HepG2 (cell line): ENCODE results near the gene MIF4GD. TPM values are rescaled to one million over a fixed set of nuclear protein-coding genes. Genes with fewer than 3 reads are reported as not detected.

Source experiments
- FOXK2 ChIP-seq: fragments of 450-650 bp; IDR thresholded peaks from 2 replicates; pipeline ENCODE4 v1.6.1; 2016
- HNRNPL ChIP-seq: fragments of 200-400 bp; formaldehyde crosslinking; IDR thresholded peaks from 2 replicates; pipeline ENCODE4 v1.6.1; 2017; ENCODE audit warnings: mild to moderate bottlenecking, low read depth, low read length
- MBD4 ChIP-seq: IDR thresholded peaks from 2 replicates; pipeline ENCODE4 v1.6.1; 2012; ENCODE audit warnings: low read length, inconsistent platforms, borderline replicate concordance
- SIX4 ChIP-seq: sonication (generic); formaldehyde crosslinking; IDR thresholded peaks from 2 replicates; pipeline ENCODE4 v1.4.0; 2020; ENCODE audit warnings: missing genetic modification reagents
- TCF7 ChIP-seq: sonication (generic); IDR thresholded peaks from 2 replicates; pipeline ENCODE4 v1.6.1; 2016; ENCODE audit warnings: antibody characterized with exemption, low read depth
- WIZ ChIP-seq: sonication (generic); formaldehyde crosslinking; IDR thresholded peaks from 2 replicates; pipeline ENCODE4 v1.5.1; 2020; ENCODE audit warnings: mild to moderate bottlenecking, missing genetic modification reagents
- ZNF20 ChIP-seq: sonication (generic); formaldehyde crosslinking; IDR thresholded peaks from 2 replicates; pipeline ENCODE4 v1.4.0; 2020; ENCODE audit warnings: mild to moderate bottlenecking, moderate library complexity, missing genetic modification reagents
- ZNF383 ChIP-seq: sonication (generic); formaldehyde crosslinking; IDR thresholded peaks from 2 replicates; pipeline ENCODE4 v1.4.0; 2020; ENCODE audit warnings: missing genetic modification reagents, mild to moderate bottlenecking, borderline replicate concordance
- ZNF850 ChIP-seq: sonication (generic); formaldehyde crosslinking; conservative IDR thresholded peaks from 2 replicates; pipeline ENCODE4 v1.9.0; 2021; ENCODE audit warnings: mild to moderate bottlenecking, missing genetic modification reagents
- polyA plus RNA-seq, 8 experiments: library from polyadenylated mRNA; depleted of rRNA in 3 of 8; stranded (reverse) in 7 of 8; unstranded in 1 of 8; fragments of >200 nt; fragmentation: Illumina TruSeq in 4 of 8; extraction: Trizol in 4 of 8; gene quantifications; 2 replicates each; pipeline versions ENCODE4 v1.2.1 to v1.2.3, GENCODE V29; 2011 to 2016; ENCODE audit warnings: low read depth in 4 of 8, missing spikeins in 1 of 8, mixed read lengths in 1 of 8; ENCODE audit not compliant: insufficient read depth in 1 of 8
- total RNA-seq, 5 experiments: library from RNA; depleted of rRNA; stranded (reverse); fragments of >200 nt; fragmentation: Illumina TruSeq; extraction: Trizol; gene quantifications; 2 replicates each; pipeline ENCODE4 v1.2.3, GENCODE V29; 2016; ENCODE audit warnings: low read depth in 1 of 5
- TF ChIP-seq, protein P1 (sequence below): sonication (generic); formaldehyde crosslinking; IDR thresholded peaks from one replicate; pipeline ENCODE4 v1.5.1; 2020; ENCODE audit warnings: mild to moderate bottlenecking, missing genetic modification reagents; ENCODE audit errors: not compliant biosample characterization
- TF ChIP-seq, protein P2 (sequence below): fragments of 450-650 bp; IDR thresholded peaks from 2 replicates; pipeline ENCODE4 v1.6.1; 2017
- TF ChIP-seq, protein P3 (sequence below): sonication (generic); formaldehyde crosslinking; IDR thresholded peaks from 2 replicates; pipeline ENCODE4 v1.8.0; 2022; ENCODE audit warnings: mild to moderate bottlenecking, missing genetic modification reagents
- TF ChIP-seq, protein P4 (sequence below): sonication (generic); formaldehyde crosslinking; IDR thresholded peaks from 2 replicates; pipeline ENCODE4 v1.4.0; 2020; ENCODE audit warnings: mild to moderate bottlenecking, missing genetic modification reagents, borderline replicate concordance
- TF ChIP-seq, protein P5 (sequence below): sonication (generic); formaldehyde crosslinking; IDR thresholded peaks from 2 replicates; pipeline ENCODE4 v1.4.0; 2020; ENCODE audit warnings: missing genetic modification reagents, low read depth, mild to moderate bottlenecking, borderline replicate concordance

Gene MIF4GD
- total and polyA plus RNA-seq, 2 of the 13 experiments (the other 11 are each of a cell fraction or from before 2014, with no cell fraction given), result 14.0 to 28.0 TPM

DNA sequence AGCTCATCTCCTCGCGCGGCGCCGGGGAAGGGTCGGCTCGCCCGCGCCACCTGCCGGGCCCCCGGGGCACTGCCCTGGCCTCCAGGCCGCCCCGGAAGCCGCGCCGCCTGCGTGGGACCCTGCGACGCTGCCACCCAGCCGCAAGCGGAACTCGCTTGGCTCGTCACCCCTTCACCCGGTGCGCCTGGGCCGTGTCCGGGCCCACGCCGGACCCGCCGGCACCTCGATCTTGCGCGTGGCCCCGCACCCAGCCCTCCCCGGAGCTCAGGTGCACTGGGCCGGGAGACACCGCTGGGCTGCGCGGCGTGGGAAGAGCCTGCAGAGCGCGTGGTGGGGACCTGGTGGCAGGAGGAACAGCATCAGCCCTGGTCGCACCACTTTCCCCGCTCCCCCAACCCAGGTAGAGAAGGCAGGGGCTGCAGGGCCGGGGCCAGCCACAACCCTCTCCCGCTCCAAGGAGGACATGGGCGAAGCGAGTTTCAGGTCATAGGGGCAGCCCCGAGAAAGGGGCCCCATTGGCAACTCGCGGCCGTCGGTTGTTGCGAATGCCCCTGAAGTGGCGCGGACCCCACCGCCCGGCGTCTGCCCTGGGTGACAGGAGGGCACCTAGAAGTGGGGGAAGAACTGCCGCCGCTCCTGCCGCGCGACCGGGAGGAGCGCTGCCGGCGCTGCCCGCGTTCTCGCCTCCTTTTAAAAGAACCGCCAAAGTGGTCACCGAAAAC lies 363 bp upstream of the MIF4GD start (continued):
- TF ChIP-seq HNRNPL, result 0 out of 2 replicates have a peak, but pooled peaks have one; percentile 48
- TF ChIP-seq, protein P1, sequence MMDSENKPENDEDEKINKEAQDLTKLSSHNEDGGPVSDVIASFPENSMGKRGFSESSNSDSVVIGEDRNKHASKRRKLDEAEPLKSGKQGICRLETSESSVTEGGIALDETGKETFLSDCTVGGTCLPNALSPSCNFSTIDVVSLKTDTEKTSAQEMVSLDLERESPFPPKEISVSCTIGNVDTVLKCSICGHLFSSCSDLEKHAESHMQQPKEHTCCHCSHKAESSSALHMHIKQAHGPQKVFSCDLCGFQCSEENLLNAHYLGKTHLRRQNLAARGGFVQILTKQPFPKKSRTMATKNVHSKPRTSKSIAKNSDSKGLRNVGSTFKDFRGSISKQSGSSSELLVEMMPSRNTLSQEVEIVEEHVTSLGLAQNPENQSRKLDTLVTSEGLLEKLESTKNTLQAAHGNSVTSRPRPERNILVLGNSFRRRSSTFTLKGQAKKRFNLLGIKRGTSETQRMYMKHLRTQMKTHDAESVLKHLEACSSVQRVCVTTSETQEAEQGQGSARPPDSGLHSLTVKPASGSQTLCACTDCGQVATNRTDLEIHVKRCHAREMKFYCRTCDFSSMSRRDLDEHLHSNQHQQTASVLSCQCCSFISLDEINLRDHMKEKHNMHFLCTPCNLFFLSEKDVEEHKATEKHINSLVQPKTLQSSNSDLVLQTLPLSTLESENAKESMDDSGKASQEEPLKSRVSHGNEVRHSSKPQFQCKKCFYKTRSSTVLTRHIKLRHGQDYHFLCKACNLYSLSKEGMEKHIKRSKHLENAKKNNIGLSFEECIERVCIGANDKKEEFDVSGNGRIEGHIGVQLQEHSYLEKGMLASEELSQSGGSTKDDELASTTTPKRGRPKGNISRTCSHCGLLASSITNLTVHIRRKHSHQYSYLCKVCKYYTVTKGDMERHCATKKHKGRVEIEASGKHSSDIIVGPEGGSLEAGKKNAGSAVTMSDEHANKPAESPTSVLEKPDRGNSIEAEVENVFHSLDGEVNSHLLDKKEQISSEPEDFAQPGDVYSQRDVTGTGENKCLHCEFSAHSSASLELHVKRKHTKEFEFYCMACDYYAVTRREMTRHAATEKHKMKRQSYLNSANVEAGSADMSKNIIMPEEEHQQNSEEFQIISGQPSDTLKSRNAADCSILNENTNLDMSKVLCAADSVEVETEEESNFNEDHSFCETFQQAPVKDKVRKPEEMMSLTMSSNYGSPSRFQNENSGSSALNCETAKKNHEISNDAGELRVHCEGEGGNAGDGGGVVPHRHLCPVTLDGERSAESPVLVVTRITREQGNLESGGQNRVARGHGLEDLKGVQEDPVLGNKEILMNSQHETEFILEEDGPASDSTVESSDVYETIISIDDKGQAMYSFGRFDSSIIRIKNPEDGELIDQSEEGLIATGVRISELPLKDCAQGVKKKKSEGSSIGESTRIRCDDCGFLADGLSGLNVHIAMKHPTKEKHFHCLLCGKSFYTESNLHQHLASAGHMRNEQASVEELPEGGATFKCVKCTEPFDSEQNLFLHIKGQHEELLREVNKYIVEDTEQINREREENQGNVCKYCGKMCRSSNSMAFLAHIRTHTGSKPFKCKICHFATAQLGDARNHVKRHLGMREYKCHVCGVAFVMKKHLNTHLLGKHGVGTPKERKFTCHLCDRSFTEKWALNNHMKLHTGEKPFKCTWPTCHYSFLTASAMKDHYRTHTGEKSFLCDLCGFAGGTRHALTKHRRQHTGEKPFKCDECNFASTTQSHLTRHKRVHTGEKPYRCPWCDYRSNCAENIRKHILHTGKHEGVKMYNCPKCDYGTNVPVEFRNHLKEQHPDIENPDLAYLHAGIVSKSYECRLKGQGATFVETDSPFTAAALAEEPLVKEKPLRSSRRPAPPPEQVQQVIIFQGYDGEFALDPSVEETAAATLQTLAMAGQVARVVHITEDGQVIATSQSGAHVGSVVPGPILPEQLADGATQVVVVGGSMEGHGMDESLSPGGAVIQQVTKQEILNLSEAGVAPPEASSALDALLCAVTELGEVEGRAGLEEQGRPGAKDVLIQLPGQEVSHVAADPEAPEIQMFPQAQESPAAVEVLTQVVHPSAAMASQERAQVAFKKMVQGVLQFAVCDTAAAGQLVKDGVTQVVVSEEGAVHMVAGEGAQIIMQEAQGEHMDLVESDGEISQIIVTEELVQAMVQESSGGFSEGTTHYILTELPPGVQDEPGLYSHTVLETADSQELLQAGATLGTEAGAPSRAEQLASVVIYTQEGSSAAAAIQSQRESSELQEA (CRISPR knock-in tag), result no peak
- TF ChIP-seq MBD4, result no peak
- no peak for TF ChIP-seq WIZ (CRISPR knock-in tag)
- no peak for TF ChIP-seq ZNF20 (CRISPR knock-in tag)
- TF ChIP-seq, protein P2, sequence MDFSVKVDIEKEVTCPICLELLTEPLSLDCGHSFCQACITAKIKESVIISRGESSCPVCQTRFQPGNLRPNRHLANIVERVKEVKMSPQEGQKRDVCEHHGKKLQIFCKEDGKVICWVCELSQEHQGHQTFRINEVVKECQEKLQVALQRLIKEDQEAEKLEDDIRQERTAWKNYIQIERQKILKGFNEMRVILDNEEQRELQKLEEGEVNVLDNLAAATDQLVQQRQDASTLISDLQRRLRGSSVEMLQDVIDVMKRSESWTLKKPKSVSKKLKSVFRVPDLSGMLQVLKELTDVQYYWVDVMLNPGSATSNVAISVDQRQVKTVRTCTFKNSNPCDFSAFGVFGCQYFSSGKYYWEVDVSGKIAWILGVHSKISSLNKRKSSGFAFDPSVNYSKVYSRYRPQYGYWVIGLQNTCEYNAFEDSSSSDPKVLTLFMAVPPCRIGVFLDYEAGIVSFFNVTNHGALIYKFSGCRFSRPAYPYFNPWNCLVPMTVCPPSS, result no peak
- TF ChIP-seq ZNF383 (CRISPR knock-in tag), result no peak
- peak; percentile 21; the same call in 1 of the 2 replicates for TF ChIP-seq SIX4 (CRISPR knock-in tag)
- TF ChIP-seq, protein P3, sequence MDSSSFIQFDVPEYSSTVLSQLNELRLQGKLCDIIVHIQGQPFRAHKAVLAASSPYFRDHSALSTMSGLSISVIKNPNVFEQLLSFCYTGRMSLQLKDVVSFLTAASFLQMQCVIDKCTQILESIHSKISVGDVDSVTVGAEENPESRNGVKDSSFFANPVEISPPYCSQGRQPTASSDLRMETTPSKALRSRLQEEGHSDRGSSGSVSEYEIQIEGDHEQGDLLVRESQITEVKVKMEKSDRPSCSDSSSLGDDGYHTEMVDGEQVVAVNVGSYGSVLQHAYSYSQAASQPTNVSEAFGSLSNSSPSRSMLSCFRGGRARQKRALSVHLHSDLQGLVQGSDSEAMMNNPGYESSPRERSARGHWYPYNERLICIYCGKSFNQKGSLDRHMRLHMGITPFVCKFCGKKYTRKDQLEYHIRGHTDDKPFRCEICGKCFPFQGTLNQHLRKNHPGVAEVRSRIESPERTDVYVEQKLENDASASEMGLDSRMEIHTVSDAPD (CRISPR knock-in tag), result peak; percentile 55; the same call in 1 of the 2 replicates
- TF ChIP-seq, protein P4, sequence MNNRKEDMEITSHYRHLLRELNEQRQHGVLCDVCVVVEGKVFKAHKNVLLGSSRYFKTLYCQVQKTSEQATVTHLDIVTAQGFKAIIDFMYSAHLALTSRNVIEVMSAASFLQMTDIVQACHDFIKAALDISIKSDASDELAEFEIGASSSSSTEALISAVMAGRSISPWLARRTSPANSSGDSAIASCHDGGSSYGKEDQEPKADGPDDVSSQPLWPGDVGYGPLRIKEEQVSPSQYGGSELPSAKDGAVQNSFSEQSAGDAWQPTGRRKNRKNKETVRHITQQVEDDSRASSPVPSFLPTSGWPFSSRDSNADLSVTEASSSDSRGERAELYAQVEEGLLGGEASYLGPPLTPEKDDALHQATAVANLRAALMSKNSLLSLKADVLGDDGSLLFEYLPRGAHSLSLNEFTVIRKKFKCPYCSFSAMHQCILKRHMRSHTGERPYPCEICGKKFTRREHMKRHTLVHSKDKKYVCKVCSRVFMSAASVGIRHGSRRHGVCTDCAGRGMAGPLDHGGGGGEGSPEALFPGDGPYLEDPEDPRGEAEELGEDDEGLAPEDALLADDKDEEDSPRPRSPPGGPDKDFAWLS, result 0 out of 2 replicates have a peak, but pooled peaks have one; percentile 33
- TF ChIP-seq TCF7, result no peak
- TF ChIP-seq, protein P5, sequence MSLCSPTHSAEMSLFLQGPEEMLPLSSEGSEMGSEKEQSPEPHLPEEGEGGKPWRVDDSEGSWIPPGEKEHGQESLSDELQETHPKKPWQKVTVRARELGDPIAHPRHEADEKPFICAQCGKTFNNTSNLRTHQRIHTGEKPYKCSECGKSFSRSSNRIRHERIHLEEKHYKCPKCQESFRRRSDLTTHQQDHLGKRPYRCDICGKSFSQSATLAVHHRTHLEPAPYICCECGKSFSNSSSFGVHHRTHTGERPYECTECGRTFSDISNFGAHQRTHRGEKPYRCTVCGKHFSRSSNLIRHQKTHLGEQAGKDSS, result no peak; the same call in 1 of the 2 replicates
- no peak for TF ChIP-seq FOXK2
- TF ChIP-seq ZNF850 (CRISPR knock-in tag), result no peak
